Measurements from ENCODE around the gene NHSL2. TPM values are rescaled to one million over a fixed set of nuclear protein-coding genes. Genes with fewer than 3 reads are reported as not detected.

Gene NHSL2
- total RNA-seq, 2 donors from 2014 or later, result 6.9 to 11.2 TPM

GRCh38 chrX:72079607-72080006 is 169.0 kb downstream of the NHSL2 start:
- H3K4me3 Mint-ChIP-seq, result no peak overlapping the region
- H3K27ac ChIP-seq (ENCODE audit: low read depth, low read length), result no peak overlapping the region
- H3K9ac ChIP-seq (ENCODE audit: extremely low read depth, low read length, poor library complexity, severe bottlenecking), result no peak overlapping the region
- no peaks in the 10 kb centered on the region for H3K36me3 ChIP-seq (ENCODE audit: control insufficient read depth, insufficient read depth, low read length)
- H3K27ac Mint-ChIP-seq, result no peak overlapping the region
- H3K27me3 ChIP-seq (ENCODE audit: control insufficient read depth, insufficient read depth, low read length, poor library complexity, severe bottlenecking), result no peaks in the 10 kb centered on the region
- TF ChIP-seq, protein P1, sequence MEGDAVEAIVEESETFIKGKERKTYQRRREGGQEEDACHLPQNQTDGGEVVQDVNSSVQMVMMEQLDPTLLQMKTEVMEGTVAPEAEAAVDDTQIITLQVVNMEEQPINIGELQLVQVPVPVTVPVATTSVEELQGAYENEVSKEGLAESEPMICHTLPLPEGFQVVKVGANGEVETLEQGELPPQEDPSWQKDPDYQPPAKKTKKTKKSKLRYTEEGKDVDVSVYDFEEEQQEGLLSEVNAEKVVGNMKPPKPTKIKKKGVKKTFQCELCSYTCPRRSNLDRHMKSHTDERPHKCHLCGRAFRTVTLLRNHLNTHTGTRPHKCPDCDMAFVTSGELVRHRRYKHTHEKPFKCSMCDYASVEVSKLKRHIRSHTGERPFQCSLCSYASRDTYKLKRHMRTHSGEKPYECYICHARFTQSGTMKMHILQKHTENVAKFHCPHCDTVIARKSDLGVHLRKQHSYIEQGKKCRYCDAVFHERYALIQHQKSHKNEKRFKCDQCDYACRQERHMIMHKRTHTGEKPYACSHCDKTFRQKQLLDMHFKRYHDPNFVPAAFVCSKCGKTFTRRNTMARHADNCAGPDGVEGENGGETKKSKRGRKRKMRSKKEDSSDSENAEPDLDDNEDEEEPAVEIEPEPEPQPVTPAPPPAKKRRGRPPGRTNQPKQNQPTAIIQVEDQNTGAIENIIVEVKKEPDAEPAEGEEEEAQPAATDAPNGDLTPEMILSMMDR (conservative IDR thresholded peaks at IDR 0.05), result no peak
- peaks cover 68% of the 10 kb centered on the region for H3K9me3 Mint-ChIP-seq
- no peaks in the 10 kb centered on the region for H3K27me3 Mint-ChIP-seq (ENCODE audit: insufficient read depth)
- peak; percentile 34 for DNase-seq
- no peaks in the 10 kb centered on the region for H3K9me3 ChIP-seq (ENCODE audit: control insufficient read depth, low read length)
- H3K4me1 Mint-ChIP-seq, result peaks cover 17% of the 10 kb centered on the region
- no peak overlapping the region for H3K4me3 ChIP-seq (ENCODE audit: low read length)
- H3K4me1 ChIP-seq (ENCODE audit: control insufficient read depth, insufficient read depth, low read length), result no peaks in the 10 kb centered on the region
- 82 to 89% methylated on average over 4 to 11 of the region's 12 CpGs for WGBS, 2 experiments (ENCODE audit: insufficient coverage in 1 of 2, insufficient read length in 1 of 2)
- no peaks in the 10 kb centered on the region for H3K36me3 Mint-ChIP-seq (ENCODE audit: low read depth)

GRCh38 chrX:72080150-72080549 is 169.5 kb downstream of the NHSL2 start:
- H3K4me1 Mint-ChIP-seq, result peaks cover 17% of the 10 kb centered on the region

GRCh38 chrX:72080800-72081199 is 170.2 kb downstream of the NHSL2 start:
- H3K36me3 Mint-ChIP-seq (ENCODE audit: low read depth), result no peaks in the 10 kb centered on the region
- H3K4me1 Mint-ChIP-seq, result peaks cover 17% of the 10 kb centered on the region
- DNase-seq, result no peak
- Histone ChIP-seq H3K4me1 (ENCODE audit: control insufficient read depth, insufficient read depth, low read length) (no peaks in the 10 kb centered on the region), H3K4me3 (ENCODE audit: low read length) (no peak overlapping the region), H3K9ac (ENCODE audit: extremely low read depth, low read length, poor library complexity, severe bottlenecking) (no peak overlapping the region), H3K9me3 (ENCODE audit: control insufficient read depth, low read length) (no peaks in the 10 kb centered on the region), H3K27ac (ENCODE audit: low read depth, low read length) (peak overlapping the region; percentile 44), H3K27me3 (ENCODE audit: control insufficient read depth, insufficient read depth, low read length, poor library complexity, severe bottlenecking) (no peaks in the 10 kb centered on the region), H3K36me3 (ENCODE audit: control insufficient read depth, insufficient read depth, low read length) (no peaks in the 10 kb centered on the region)
- TF ChIP-seq, protein P1 (conservative IDR thresholded peaks at IDR 0.05), result no peak
- no peaks in the 10 kb centered on the region for H3K27me3 Mint-ChIP-seq (ENCODE audit: insufficient read depth)
- no peak overlapping the region for H3K4me3 Mint-ChIP-seq
- no peak overlapping the region for H3K27ac Mint-ChIP-seq
- WGBS, 2 experiments (ENCODE audit: insufficient coverage in 1 of 2, insufficient read length in 1 of 2), result 95% methylated on average over 7 of the region's 7 CpGs; no CpG with 5 or more reads in 1 of the 2 experiments
- peaks cover 74% of the 10 kb centered on the region for H3K9me3 Mint-ChIP-seq

More at GRCh38 chrX:72080150-72080549, 169.5 kb downstream of the NHSL2 start:
- Histone ChIP-seq H3K4me1 (ENCODE audit: control insufficient read depth, insufficient read depth, low read length) (no peaks in the 10 kb centered on the region), H3K27ac (ENCODE audit: low read depth, low read length) (no peak overlapping the region), H3K36me3 (ENCODE audit: control insufficient read depth, insufficient read depth, low read length) (no peaks in the 10 kb centered on the region), H3K9me3 (ENCODE audit: control insufficient read depth, low read length) (no peaks in the 10 kb centered on the region), H3K27me3 (ENCODE audit: control insufficient read depth, insufficient read depth, low read length, poor library complexity, severe bottlenecking) (no peaks in the 10 kb centered on the region), H3K4me3 (ENCODE audit: low read length) (no peak overlapping the region), H3K9ac (ENCODE audit: extremely low read depth, low read length, poor library complexity, severe bottlenecking) (no peak overlapping the region)
- 72 to 93% methylated on average over 2 to 7 of the region's 7 CpGs for WGBS, 2 experiments (ENCODE audit: insufficient coverage in 1 of 2, insufficient read length in 1 of 2)
- H3K36me3 Mint-ChIP-seq (ENCODE audit: low read depth), result no peaks in the 10 kb centered on the region
- no peaks in the 10 kb centered on the region for H3K27me3 Mint-ChIP-seq (ENCODE audit: insufficient read depth)
- H3K9me3 Mint-ChIP-seq, result peaks cover 72% of the 10 kb centered on the region
- no peak overlapping the region for H3K4me3 Mint-ChIP-seq
- peak; percentile 26 for DNase-seq
- TF ChIP-seq, protein P1 (conservative IDR thresholded peaks at IDR 0.05), result no peak
- H3K27ac Mint-ChIP-seq, result no peak overlapping the region

All from endodermal cell (in vitro differentiated cells).